ENCODE data around the gene NR6A1.

Gene NR6A1

DNA sequence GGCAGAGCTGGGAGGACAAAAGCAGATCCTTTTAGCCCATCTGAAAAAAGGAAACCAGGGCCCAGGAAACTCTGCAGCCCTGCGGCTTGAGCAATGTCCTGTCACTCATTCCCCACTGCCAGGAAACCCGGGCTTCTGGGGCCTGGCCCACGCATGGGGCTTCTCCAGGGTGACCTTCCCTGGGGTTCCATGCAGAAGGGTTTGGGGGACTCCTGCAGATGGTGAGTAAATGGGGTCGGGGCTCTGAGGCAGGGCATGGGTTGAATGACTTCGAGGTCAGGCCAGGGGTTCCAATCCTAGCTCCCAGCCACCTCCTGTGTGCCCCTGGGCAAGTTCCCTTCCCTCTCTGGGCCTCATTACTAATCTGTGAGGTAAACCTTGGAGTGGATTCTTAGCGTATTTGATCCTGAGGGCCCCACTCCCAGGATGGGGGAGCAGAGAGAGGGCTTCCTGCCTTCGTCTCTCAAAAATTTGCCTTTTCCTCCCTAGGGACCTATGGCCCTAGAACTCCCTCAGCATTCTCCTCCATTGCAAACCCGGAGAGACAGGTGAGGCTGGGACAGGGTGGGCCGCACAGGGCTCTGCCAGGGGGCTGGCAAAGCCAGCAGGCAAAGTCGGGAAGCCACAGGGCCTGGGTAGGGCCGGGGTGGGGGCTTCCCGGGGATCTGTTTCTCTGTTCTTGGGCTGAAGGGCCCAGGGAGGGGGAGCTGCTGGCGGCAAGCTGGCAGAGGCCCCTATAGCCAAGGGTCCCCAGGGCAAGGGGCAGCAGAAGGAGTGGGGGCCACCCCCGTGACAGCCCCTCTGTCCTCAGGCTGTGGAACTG is 295.0 kb downstream of the NR6A1 start:
- H3K27me3 ChIP-seq (replicated peaks; ENCODE audit: control insufficient read depth, insufficient read depth, low read length), result peaks cover 2% of the 10 kb centered on the region
- DNase-seq (ENCODE audit: extremely low read depth, insufficient read length), result no peak

GRCh38 chr9:124475158-124475867 is 295.8 kb downstream of the NR6A1 start:
- H3K4me3 ChIP-seq (replicated peaks; ENCODE audit: low read depth, low read length), result no peak overlapping the region
- H3K36me3 ChIP-seq (ENCODE audit: control insufficient read depth, insufficient read depth, low read length), result no peaks in the 10 kb centered on the region
- H3K27me3 ChIP-seq (replicated peaks; ENCODE audit: control insufficient read depth, insufficient read depth, low read length), result peaks cover 2% of the 10 kb centered on the region
- TF ChIP-seq, protein P1, sequence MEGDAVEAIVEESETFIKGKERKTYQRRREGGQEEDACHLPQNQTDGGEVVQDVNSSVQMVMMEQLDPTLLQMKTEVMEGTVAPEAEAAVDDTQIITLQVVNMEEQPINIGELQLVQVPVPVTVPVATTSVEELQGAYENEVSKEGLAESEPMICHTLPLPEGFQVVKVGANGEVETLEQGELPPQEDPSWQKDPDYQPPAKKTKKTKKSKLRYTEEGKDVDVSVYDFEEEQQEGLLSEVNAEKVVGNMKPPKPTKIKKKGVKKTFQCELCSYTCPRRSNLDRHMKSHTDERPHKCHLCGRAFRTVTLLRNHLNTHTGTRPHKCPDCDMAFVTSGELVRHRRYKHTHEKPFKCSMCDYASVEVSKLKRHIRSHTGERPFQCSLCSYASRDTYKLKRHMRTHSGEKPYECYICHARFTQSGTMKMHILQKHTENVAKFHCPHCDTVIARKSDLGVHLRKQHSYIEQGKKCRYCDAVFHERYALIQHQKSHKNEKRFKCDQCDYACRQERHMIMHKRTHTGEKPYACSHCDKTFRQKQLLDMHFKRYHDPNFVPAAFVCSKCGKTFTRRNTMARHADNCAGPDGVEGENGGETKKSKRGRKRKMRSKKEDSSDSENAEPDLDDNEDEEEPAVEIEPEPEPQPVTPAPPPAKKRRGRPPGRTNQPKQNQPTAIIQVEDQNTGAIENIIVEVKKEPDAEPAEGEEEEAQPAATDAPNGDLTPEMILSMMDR (IDR thresholded peaks at IDR 0.05; ENCODE audit: insufficient read depth, low read length, poor library complexity, severe bottlenecking), result no peak
- no peak for DNase-seq (ENCODE audit: extremely low read depth, insufficient read length)

More for the DNA sequence above, 295.0 kb downstream of the NR6A1 start:
- H3K36me3 ChIP-seq (ENCODE audit: control insufficient read depth, insufficient read depth, low read length), result no peaks in the 10 kb centered on the region
- no peak overlapping the region for H3K4me3 ChIP-seq (replicated peaks; ENCODE audit: low read depth, low read length)
- TF ChIP-seq, protein P1 (IDR thresholded peaks at IDR 0.05; ENCODE audit: insufficient read depth, low read length, poor library complexity, severe bottlenecking), result no peak

DNA sequence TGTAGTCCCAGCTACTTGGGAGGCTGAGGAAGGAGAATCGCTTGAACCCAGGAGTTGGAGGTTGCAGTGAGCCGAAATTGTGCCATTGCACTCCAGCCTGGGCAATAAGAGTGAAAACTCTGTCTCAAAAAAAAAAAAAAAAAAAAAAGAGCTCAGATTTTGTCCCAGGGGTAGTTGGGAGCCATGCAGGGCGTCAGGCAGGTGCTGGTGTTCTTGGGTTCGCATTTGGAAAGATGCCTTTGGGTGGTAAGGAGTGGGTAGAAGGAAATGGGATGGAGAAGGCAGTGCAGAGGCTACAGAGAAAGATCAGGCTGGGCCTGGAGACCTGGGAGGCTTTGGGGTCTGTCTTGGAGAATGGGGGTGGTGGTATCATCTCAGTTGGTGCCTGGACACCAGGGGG is 297.0 kb downstream of the NR6A1 start:
- TF ChIP-seq, protein P1 (IDR thresholded peaks at IDR 0.05; ENCODE audit: insufficient read depth, low read length, poor library complexity, severe bottlenecking), result no peak
- Histone ChIP-seq H3K36me3 (ENCODE audit: control insufficient read depth, insufficient read depth, low read length) (no peaks in the 10 kb centered on the region), H3K4me3 (replicated peaks; ENCODE audit: low read depth, low read length) (no peak overlapping the region), H3K27me3 (replicated peaks; ENCODE audit: control insufficient read depth, insufficient read depth, low read length) (peaks cover 2% of the 10 kb centered on the region)
- no peak for DNase-seq (ENCODE audit: extremely low read depth, insufficient read length)

DNA sequence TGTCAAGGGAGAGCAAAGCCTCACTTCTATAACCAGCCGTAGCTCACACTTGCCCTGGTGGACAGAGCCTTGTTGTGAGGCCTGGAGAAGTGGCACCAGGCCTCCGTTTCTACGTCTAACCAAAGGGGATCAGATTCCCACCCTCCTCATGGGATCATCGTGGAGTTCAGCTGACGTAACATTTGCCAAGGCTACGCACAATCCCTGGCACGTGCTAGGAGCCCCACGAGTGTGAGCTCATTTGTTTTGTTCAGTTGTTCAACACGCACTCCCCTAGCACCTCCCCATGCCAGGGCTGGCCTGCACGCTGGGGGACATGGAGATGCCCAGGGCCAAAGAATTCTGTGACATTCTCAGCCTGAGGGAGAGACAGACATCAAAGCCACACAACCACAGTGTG is 297.8 kb downstream of the NR6A1 start:
- Histone ChIP-seq H3K4me3 (replicated peaks; ENCODE audit: low read depth, low read length) (no peak overlapping the region), H3K36me3 (ENCODE audit: control insufficient read depth, insufficient read depth, low read length) (no peaks in the 10 kb centered on the region), H3K27me3 (replicated peaks; ENCODE audit: control insufficient read depth, insufficient read depth, low read length) (peaks cover 2% of the 10 kb centered on the region)
- TF ChIP-seq, protein P1 (IDR thresholded peaks at IDR 0.05; ENCODE audit: insufficient read depth, low read length, poor library complexity, severe bottlenecking), result no peak
- DNase-seq (ENCODE audit: extremely low read depth, insufficient read length), result no peak

DNA sequence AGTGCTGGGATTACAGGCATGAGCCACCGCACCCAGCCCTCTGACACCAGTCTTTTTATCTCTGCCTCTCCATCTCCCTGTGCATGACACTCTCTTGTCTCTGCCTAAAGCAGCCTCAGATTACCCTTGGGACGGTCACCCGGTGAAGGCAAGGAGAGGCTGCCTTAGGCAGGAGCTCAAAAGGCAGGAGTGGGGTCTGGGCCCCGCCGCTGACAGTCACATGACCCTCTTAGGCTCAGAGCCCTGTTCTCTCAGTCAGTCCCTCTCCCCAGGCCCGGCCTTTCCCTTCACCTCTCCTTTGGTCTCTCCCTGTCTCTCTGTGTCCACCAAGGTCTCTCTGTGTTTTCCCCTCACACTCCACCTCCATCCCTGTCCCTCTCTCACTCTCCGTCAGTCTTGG is 298.3 kb downstream of the NR6A1 start:
- no peak overlapping the region for H3K4me3 ChIP-seq (replicated peaks; ENCODE audit: low read depth, low read length)
- peaks cover 2% of the 10 kb centered on the region for H3K27me3 ChIP-seq (replicated peaks; ENCODE audit: control insufficient read depth, insufficient read depth, low read length)
- TF ChIP-seq, protein P1 (IDR thresholded peaks at IDR 0.05; ENCODE audit: insufficient read depth, low read length, poor library complexity, severe bottlenecking), result no peak
- no peak for DNase-seq (ENCODE audit: extremely low read depth, insufficient read length)
- H3K36me3 ChIP-seq (ENCODE audit: control insufficient read depth, insufficient read depth, low read length), result no peaks in the 10 kb centered on the region
